Peyer's patch (tissue), 4 donors: ENCODE results near the gene PRAMEF15. TPM values are rescaled to one million over a fixed set of nuclear protein-coding genes. Genes with fewer than 3 reads are reported as not detected.
"Not testable (repeated sequence)": the region's sequence is repeated elsewhere in the genome, so short reads cannot be mapped to it uniquely, and the experiment has no call there.

ENCODE experiments used
- DNase-seq, 3 donors: peaks; one replicate each; pipeline ENCODE4 v3.0.0-alpha.2; 2017 to 2019
- H3K27ac ChIP-seq, 4 donors: fragments of 200-600 bp; sonication (generic); one replicate each; pipeline ENCODE4 v1.5.1; 2016 to 2019
- H3K27me3 ChIP-seq, 2 donors: fragments of 200-600 bp; sonication (generic); one replicate each; pipeline ENCODE4 v1.5.1; 2019
- H3K36me3 ChIP-seq, 3 donors: fragments of 200-600 bp; sonication (generic); one replicate each; pipeline ENCODE4 v1.5.1; 2016 to 2019
- H3K4me1 ChIP-seq, 4 donors: fragments of 200-600 bp; sonication (generic); one replicate each; pipeline ENCODE4 v1.5.1; 2016 to 2019
- H3K4me3 ChIP-seq, 4 donors: fragments of 200-600 bp; sonication (generic); 1 replicate in 3 of 4; 2 replicates in 1 of 4; pipeline ENCODE4 v1.5.1; 2016 to 2019; ENCODE audit warnings: mild to moderate bottlenecking in 1 of 4
- H3K9me3 ChIP-seq, 4 donors: fragments of 200-600 bp; sonication (generic); one replicate each; pipeline ENCODE4 v1.5.1; 2016 to 2019; ENCODE audit warnings: mild to moderate bottlenecking in 1 of 4
- small RNA-seq, 2 donors: library from RNA; depleted of rRNA; stranded (forward); fragments of <200 nt; gene quantifications; one replicate each; pipeline ENCODE3, GENCODE V24; 2016
- total RNA-seq, 4 donors: library from RNA; depleted of rRNA; stranded (reverse); fragments of >200 nt; gene quantifications; one replicate each; pipeline ENCODE4 v1.1.0, GENCODE V29; 2016
- TF ChIP-seq, protein P1 (sequence below), 6 experiments: fragments of 450-650 bp in 4 of 6; fragments of 200-600 bp in 2 of 6; sonication (generic) in 1 of 6; IDR thresholded peaks; one replicate each; pipeline ENCODE4 v1.5.1; 2017 to 2019; ENCODE audit warnings: antibody characterized with exemption in 6 of 6, mild to moderate bottlenecking in 3 of 6, moderate library complexity in 1 of 6

Gene PRAMEF15
- total RNA-seq, 4 donors from 2014 or later = not detected

DNA sequence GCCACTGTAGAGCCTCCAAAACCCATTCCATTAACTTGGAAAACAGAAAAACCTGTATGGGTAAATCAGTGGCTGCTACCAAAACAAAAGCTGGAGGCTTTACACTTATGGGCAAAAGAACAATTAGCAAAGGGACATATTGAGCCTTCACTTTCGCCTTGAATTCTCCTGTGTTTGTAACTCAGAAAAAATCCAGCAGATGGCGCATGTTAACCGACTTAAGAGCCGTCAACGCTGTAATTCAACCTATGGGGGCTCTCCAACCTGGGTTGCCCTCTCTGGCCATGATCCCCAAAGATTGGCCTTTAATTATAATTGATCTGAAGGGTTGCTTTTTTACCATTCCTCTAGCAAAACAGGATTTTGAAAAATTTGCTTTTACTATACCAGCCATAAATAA lies 41.4 kb downstream of the PRAMEF15 start:
- not testable (repeated sequence) for H3K27ac ChIP-seq, H3K4me1 ChIP-seq, H3K9me3 ChIP-seq, H3K4me3 ChIP-seq, H3K36me3 ChIP-seq, H3K27me3 ChIP-seq
- TF ChIP-seq, protein P1, sequence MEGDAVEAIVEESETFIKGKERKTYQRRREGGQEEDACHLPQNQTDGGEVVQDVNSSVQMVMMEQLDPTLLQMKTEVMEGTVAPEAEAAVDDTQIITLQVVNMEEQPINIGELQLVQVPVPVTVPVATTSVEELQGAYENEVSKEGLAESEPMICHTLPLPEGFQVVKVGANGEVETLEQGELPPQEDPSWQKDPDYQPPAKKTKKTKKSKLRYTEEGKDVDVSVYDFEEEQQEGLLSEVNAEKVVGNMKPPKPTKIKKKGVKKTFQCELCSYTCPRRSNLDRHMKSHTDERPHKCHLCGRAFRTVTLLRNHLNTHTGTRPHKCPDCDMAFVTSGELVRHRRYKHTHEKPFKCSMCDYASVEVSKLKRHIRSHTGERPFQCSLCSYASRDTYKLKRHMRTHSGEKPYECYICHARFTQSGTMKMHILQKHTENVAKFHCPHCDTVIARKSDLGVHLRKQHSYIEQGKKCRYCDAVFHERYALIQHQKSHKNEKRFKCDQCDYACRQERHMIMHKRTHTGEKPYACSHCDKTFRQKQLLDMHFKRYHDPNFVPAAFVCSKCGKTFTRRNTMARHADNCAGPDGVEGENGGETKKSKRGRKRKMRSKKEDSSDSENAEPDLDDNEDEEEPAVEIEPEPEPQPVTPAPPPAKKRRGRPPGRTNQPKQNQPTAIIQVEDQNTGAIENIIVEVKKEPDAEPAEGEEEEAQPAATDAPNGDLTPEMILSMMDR (IDR thresholded peaks at IDR 0.05) = peak; percentile 12 to 53 (median 44)
- peak in 1 of 3 donors; percentile 50 for DNase-seq

GRCh38 chr1:13362364-13362763 lies 47.0 kb downstream of the PRAMEF15 start:
- H3K27ac ChIP-seq = not testable (repeated sequence)

GRCh38 chr1:13364928-13365327 lies 49.5 kb downstream of the PRAMEF15 start:
- DNase-seq, H3K4me1 ChIP-seq, H3K9me3 ChIP-seq, H3K27ac ChIP-seq, H3K27me3 ChIP-seq, H3K36me3 ChIP-seq, H3K4me3 ChIP-seq: not testable (repeated sequence)

More at GRCh38 chr1:13362364-13362763, 47.0 kb downstream of the PRAMEF15 start:
- not testable (repeated sequence) for H3K36me3 ChIP-seq, H3K4me3 ChIP-seq, DNase-seq, H3K4me1 ChIP-seq, H3K27me3 ChIP-seq, H3K9me3 ChIP-seq

- H3K36me3 ChIP-seq, H3K27me3 ChIP-seq, DNase-seq, H3K4me1 ChIP-seq, H3K27ac ChIP-seq, H3K9me3 ChIP-seq, H3K4me3 ChIP-seq: not testable (repeated sequence)
Measured at GRCh38 chr1:13366536-13366935, 51.2 kb downstream of the PRAMEF15 start.

GRCh38 chr1:13368544-13368943 lies 53.2 kb downstream of the PRAMEF15 start:
- not testable (repeated sequence) for H3K4me3 ChIP-seq, H3K27me3 ChIP-seq

More at GRCh38 chr1:13368544-13368943, 53.2 kb downstream of the PRAMEF15 start:
- not testable (repeated sequence) for H3K27ac ChIP-seq, H3K36me3 ChIP-seq, DNase-seq, H3K9me3 ChIP-seq, H3K4me1 ChIP-seq
- TF ChIP-seq, protein P1 (IDR thresholded peaks at IDR 0.05) = peak in 1 of 6 experiments; percentile 9

Small RNAs within 50 kb of the gene (small RNA-seq; reads per million reads assigned to genes)
- gene RNU6-771P = 0 reads per million in 2 donors

Other genes starting within 250 kb of the PRAMEF15 start
- not detected for gene PRAMEF25, start 244.8 kb upstream of the PRAMEF15 start, total RNA-seq
- gene HNRNPCL2, start 198.7 kb upstream of the PRAMEF15 start, total RNA-seq = not detected
- not detected for gene PRAMEF26, start 159.6 kb upstream of the PRAMEF15 start, total RNA-seq
- not detected for gene HNRNPCL4, start 149.9 kb upstream of the PRAMEF15 start, total RNA-seq
- gene PRAMEF9, start 143.7 kb upstream of the PRAMEF15 start, total RNA-seq = not detected
- not detected for gene PRAMEF13, start 114.2 kb upstream of the PRAMEF15 start, total RNA-seq
- not detected for gene PRAMEF18, start 89.4 kb upstream of the PRAMEF15 start, total RNA-seq
- gene PRAMEF5, start 61.4 kb upstream of the PRAMEF15 start, total RNA-seq = not detected
- gene PRAMEF8, start 30.4 kb upstream of the PRAMEF15 start, total RNA-seq = not detected
- not detected for gene PRAMEF33, start 12.0 kb upstream of the PRAMEF15 start, total RNA-seq
- gene PRAMEF14, start 31.6 kb downstream of the PRAMEF15 start, total RNA-seq = not detected
- not detected for gene PRAMEF19, start 56.4 kb downstream of the PRAMEF15 start, total RNA-seq
- gene PRAMEF17, start 74.1 kb downstream of the PRAMEF15 start, total RNA-seq = not detected
- not detected for gene PRAMEF20, start 94.9 kb downstream of the PRAMEF15 start, total RNA-seq
- not detected for gene LRRC38, start 198.4 kb downstream of the PRAMEF15 start, total RNA-seq